Measurements from ENCODE around the gene HIP1. TPM values are rescaled to one million over a fixed set of nuclear protein-coding genes. Genes with fewer than 3 reads are reported as not detected.

HIP1 gene
- total and polyA plus RNA-seq, 9 of the 15 experiments (the other 6 are each of a cell fraction or from before 2014, with no cell fraction given): 2.4 to 13.7 (median 9.5) TPM

DNA sequence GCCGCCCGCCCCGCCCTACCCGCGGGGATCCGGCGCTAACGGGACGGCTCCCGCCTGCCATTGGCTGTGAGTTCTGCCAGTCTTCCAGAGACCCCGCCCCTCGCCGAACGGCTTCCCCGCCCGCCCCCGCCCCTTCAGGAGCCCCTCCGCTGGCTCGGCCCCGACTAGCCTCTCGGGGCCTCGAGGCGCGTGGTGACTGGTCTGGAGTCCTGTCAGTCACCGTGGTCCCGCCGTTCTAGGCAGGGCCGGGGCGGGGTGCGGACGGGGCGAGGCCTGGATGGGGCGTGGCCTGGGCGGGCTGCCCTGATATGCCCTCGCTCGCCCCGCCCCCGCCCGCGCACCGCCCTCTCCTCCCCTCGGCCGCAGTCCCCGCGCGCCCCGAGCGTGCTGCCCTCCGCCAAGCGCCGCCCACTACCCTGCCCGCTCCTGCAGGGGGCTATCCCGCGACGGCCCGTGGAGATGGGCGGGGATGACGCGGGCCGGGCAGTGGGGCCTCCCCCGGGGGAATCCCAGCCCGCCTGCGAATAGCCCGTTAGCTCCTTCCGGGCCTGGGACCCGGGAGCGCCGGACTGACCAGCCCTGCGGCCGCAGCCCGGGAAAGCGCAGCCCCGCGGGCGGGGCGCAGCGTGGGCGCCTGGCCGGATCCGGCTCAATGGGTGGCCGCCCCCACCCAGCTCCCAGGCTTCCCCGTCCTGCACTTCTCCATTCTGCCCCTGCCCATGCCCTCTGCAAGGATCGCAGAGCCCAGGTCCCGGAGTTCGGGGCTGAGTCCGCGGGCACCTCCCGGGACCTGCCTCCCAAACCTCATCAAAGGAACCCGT, 444 bp upstream of the HIP1 start (continued):
- TF ChIP-seq, protein P1, sequence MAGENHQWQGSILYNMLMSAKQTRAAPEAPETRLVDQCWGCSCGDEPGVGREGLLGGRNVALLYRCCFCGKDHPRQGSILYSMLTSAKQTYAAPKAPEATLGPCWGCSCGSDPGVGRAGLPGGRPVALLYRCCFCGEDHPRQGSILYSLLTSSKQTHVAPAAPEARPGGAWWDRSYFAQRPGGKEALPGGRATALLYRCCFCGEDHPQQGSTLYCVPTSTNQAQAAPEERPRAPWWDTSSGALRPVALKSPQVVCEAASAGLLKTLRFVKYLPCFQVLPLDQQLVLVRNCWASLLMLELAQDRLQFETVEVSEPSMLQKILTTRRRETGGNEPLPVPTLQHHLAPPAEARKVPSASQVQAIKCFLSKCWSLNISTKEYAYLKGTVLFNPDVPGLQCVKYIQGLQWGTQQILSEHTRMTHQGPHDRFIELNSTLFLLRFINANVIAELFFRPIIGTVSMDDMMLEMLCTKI (IDR thresholded peaks at IDR 0.05; ENCODE audit: partially characterized antibody): no peak
- TF ChIP-seq HEY1 (CRISPR knock-in tag; IDR thresholded peaks at IDR 0.05; ENCODE audit: borderline replicate concordance) (no peak), BRD9 (IDR thresholded peaks at IDR 0.05; ENCODE audit: low read depth, partially characterized antibody) (no peak), ZFPM2 (CRISPR knock-in tag; IDR thresholded peaks at IDR 0.05) (0 out of 2 replicates have a peak, but pooled peaks have one; percentile 74), ZNF12 (CRISPR knock-in tag; IDR thresholded peaks at IDR 0.05) (no peak), ZBTB17 (CRISPR knock-in tag; IDR thresholded peaks at IDR 0.05) (0 out of 2 replicates have a peak, but pooled peaks have one; percentile 30), ETV6 (IDR thresholded peaks at IDR 0.05; ENCODE audit: borderline replicate concordance in 1 of 2, low read depth in 2 of 2, low read length in 1 of 2) (no peak), ETV6 (CRISPR knock-in tag; IDR thresholded peaks at IDR 0.05; ENCODE audit: borderline replicate concordance) (no peak)
- TF ChIP-seq, protein P2, sequence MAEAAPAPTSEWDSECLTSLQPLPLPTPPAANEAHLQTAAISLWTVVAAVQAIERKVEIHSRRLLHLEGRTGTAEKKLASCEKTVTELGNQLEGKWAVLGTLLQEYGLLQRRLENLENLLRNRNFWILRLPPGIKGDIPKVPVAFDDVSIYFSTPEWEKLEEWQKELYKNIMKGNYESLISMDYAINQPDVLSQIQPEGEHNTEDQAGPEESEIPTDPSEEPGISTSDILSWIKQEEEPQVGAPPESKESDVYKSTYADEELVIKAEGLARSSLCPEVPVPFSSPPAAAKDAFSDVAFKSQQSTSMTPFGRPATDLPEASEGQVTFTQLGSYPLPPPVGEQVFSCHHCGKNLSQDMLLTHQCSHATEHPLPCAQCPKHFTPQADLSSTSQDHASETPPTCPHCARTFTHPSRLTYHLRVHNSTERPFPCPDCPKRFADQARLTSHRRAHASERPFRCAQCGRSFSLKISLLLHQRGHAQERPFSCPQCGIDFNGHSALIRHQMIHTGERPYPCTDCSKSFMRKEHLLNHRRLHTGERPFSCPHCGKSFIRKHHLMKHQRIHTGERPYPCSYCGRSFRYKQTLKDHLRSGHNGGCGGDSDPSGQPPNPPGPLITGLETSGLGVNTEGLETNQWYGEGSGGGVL (CRISPR knock-in tag; IDR thresholded peaks at IDR 0.05): no peak
- TF ChIP-seq, protein P3, sequence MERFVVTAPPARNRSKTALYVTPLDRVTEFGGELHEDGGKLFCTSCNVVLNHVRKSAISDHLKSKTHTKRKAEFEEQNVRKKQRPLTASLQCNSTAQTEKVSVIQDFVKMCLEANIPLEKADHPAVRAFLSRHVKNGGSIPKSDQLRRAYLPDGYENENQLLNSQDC (CRISPR knock-in tag; IDR thresholded peaks at IDR 0.05): no peak
- TF ChIP-seq, protein P4, sequence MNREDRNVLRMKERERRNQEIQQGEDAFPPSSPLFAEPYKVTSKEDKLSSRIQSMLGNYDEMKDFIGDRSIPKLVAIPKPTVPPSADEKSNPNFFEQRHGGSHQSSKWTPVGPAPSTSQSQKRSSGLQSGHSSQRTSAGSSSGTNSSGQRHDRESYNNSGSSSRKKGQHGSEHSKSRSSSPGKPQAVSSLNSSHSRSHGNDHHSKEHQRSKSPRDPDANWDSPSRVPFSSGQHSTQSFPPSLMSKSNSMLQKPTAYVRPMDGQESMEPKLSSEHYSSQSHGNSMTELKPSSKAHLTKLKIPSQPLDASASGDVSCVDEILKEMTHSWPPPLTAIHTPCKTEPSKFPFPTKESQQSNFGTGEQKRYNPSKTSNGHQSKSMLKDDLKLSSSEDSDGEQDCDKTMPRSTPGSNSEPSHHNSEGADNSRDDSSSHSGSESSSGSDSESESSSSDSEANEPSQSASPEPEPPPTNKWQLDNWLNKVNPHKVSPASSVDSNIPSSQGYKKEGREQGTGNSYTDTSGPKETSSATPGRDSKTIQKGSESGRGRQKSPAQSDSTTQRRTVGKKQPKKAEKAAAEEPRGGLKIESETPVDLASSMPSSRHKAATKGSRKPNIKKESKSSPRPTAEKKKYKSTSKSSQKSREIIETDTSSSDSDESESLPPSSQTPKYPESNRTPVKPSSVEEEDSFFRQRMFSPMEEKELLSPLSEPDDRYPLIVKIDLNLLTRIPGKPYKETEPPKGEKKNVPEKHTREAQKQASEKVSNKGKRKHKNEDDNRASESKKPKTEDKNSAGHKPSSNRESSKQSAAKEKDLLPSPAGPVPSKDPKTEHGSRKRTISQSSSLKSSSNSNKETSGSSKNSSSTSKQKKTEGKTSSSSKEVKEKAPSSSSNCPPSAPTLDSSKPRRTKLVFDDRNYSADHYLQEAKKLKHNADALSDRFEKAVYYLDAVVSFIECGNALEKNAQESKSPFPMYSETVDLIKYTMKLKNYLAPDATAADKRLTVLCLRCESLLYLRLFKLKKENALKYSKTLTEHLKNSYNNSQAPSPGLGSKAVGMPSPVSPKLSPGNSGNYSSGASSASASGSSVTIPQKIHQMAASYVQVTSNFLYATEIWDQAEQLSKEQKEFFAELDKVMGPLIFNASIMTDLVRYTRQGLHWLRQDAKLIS (CRISPR knock-in tag; IDR thresholded peaks at IDR 0.05): peak; percentile 66
- TF ChIP-seq, protein P5, sequence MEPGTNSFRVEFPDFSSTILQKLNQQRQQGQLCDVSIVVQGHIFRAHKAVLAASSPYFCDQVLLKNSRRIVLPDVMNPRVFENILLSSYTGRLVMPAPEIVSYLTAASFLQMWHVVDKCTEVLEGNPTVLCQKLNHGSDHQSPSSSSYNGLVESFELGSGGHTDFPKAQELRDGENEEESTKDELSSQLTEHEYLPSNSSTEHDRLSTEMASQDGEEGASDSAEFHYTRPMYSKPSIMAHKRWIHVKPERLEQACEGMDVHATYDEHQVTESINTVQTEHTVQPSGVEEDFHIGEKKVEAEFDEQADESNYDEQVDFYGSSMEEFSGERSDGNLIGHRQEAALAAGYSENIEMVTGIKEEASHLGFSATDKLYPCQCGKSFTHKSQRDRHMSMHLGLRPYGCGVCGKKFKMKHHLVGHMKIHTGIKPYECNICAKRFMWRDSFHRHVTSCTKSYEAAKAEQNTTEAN (CRISPR knock-in tag; IDR thresholded peaks at IDR 0.05): no peak
